Measurements from ENCODE around the gene DES.

DES gene

GRCh38 chr2:219471476-219472371 lies 53.5 kb downstream of the DES start:
- DNase-seq (ENCODE audit: low read depth) = no peak
- no peak overlapping the region for H3K4me3 ChIP-seq (ENCODE audit: low read depth, low read length)
- TF ChIP-seq POLR2A (IDR thresholded peaks at IDR 0.05; ENCODE audit: extremely low read depth, insufficient read length) (no peak), MYC (IDR thresholded peaks at IDR 0.05; ENCODE audit: low read depth, low read length) (no peak)
- TF ChIP-seq, protein P1, sequence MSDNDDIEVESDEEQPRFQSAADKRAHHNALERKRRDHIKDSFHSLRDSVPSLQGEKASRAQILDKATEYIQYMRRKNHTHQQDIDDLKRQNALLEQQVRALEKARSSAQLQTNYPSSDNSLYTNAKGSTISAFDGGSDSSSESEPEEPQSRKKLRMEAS (IDR thresholded peaks at IDR 0.05; ENCODE audit: low read depth, low read length) = no peak
- TF ChIP-seq, protein P2, sequence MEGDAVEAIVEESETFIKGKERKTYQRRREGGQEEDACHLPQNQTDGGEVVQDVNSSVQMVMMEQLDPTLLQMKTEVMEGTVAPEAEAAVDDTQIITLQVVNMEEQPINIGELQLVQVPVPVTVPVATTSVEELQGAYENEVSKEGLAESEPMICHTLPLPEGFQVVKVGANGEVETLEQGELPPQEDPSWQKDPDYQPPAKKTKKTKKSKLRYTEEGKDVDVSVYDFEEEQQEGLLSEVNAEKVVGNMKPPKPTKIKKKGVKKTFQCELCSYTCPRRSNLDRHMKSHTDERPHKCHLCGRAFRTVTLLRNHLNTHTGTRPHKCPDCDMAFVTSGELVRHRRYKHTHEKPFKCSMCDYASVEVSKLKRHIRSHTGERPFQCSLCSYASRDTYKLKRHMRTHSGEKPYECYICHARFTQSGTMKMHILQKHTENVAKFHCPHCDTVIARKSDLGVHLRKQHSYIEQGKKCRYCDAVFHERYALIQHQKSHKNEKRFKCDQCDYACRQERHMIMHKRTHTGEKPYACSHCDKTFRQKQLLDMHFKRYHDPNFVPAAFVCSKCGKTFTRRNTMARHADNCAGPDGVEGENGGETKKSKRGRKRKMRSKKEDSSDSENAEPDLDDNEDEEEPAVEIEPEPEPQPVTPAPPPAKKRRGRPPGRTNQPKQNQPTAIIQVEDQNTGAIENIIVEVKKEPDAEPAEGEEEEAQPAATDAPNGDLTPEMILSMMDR (IDR thresholded peaks at IDR 0.05; ENCODE audit: low read depth, low read length) = no peak

GRCh38 chr2:219472629-219473187 lies 54.5 kb downstream of the DES start:
- no peak for TF ChIP-seq POLR2A (IDR thresholded peaks at IDR 0.05; ENCODE audit: extremely low read depth, insufficient read length)
- TF ChIP-seq MYC (IDR thresholded peaks at IDR 0.05; ENCODE audit: low read depth, low read length) = no peak
- no peak for DNase-seq (ENCODE audit: low read depth)
- H3K4me3 ChIP-seq (ENCODE audit: low read depth, low read length) = no peak overlapping the region

DNA sequence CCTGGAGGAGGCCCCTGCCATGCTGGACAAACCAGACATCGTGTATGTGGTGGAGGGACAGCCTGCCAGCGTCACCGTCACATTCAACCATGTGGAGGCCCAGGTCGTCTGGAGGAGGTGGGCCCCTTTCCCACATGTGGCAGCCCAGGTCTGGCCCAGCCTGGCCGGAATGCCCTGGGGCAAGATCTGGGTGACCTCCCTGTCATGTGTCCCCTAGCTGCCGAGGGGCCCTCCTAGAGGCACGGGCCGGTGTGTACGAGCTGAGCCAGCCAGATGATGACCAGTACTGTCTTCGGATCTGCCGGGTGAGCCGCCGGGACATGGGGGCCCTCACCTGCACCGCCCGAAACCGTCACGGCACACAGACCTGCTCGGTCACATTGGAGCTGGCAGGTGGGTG lies 55.3 kb downstream of the DES start:
- DNase-seq (ENCODE audit: low read depth) = no peak
- no peak overlapping the region for H3K4me3 ChIP-seq (ENCODE audit: low read depth, low read length)
- TF ChIP-seq MYC (IDR thresholded peaks at IDR 0.05; ENCODE audit: low read depth, low read length) = no peak
- no peak for TF ChIP-seq POLR2A (IDR thresholded peaks at IDR 0.05; ENCODE audit: extremely low read depth, insufficient read length)
- TF ChIP-seq, protein P1 (IDR thresholded peaks at IDR 0.05; ENCODE audit: low read depth, low read length) = no peak
- TF ChIP-seq, protein P2 (IDR thresholded peaks at IDR 0.05; ENCODE audit: low read depth, low read length) = no peak

GRCh38 chr2:219474285-219475060 lies 56.3 kb downstream of the DES start:
- no peak for DNase-seq (ENCODE audit: low read depth)
- H3K4me3 ChIP-seq (ENCODE audit: low read depth, low read length) = no peak overlapping the region
- TF ChIP-seq POLR2A (IDR thresholded peaks at IDR 0.05; ENCODE audit: extremely low read depth, insufficient read length) (no peak), MYC (IDR thresholded peaks at IDR 0.05; ENCODE audit: low read depth, low read length) (no peak)
- TF ChIP-seq, protein P2 (IDR thresholded peaks at IDR 0.05; ENCODE audit: low read depth, low read length) = no peak
- TF ChIP-seq, protein P1 (IDR thresholded peaks at IDR 0.05; ENCODE audit: low read depth, low read length) = no peak

DNA sequence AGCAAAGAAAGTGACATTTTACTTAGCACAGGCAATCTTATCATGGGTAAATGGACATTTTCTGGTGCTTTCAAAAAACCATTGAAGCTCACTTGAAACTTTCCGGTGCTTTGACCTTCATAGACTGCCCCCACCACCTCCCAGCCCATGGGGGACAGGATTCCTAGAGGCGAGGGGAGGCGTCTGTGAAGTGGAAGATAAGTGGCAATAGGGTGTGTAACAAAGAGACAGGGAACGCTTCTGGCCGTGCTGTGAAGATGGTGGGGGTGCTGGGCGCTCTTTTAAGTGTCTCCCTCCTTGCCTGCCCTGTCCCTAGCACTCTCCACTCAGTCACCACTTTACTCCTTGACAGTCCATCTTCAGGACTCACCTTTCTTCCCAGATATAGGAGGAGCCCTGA lies 57.1 kb downstream of the DES start:
- no peak overlapping the region for H3K4me3 ChIP-seq (ENCODE audit: low read depth, low read length)
- DNase-seq (ENCODE audit: low read depth) = no peak
- TF ChIP-seq, protein P1 (IDR thresholded peaks at IDR 0.05; ENCODE audit: low read depth, low read length) = no peak
- TF ChIP-seq, protein P2 (IDR thresholded peaks at IDR 0.05; ENCODE audit: low read depth, low read length) = no peak
- no peak for TF ChIP-seq MYC (IDR thresholded peaks at IDR 0.05; ENCODE audit: low read depth, low read length)
